ENCODE results near the gene TANGO6.

The TANGO6 gene

GRCh38 chr16:68869492-68870088 lies 26.3 kb downstream of the TANGO6 start:
- DNase-seq = no peak

DNA sequence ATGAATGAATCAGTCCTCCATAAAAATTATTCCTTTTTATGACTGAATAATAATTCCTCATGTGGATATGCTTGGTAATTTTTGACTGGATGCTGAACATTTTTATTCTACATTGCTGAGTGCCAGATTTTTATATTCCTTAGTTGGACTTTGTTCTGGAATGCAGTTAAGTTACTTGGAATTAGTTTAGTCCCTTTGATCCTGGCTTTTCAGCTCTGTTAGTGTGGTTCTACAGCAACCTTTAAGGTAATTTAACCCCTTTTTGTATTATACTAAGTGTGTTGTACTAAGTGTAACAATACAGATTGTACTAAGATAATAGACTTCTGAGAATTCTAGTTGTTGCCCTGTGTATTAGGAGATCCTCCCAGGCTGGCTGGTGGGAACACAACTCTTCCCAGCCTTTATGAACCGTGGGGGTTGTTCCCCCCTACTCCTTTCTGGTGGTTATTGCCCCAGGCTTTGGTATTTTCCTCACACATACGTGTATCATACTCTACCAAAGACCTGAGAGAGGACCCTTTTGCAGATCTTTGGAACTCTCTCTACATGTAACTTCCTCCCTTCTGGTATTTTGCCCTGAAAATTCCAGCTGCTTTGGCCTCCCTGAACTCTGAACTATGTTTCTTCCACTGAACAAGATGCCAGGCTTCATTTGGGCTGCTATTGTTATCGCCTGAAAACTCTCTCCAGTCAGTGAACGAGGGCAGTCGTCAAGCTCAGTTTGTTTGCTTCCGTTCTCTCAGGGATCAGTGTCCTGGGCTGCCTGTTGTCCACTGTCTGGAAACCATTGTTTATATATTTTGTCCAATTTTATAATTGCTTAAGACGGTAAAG lies 30.5 kb downstream of the TANGO6 start:
- DNase-seq = no peak

DNA sequence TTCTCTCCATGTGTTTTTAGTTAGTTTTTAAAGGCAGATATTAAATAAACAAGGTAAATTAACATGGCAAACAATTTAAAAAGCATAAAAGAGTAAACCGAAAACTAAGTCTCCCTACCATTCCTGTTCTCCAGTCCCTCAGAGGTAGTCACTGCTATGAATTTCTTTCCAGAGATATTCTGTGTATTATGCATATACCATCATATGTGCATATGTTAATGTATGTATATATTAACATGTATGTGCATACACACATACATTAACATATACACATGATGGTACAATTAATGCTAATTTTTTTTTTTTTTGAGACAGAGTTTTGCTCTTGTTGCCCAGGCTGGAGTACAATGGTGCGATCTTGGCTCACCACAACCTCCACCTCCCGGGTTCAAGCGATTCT lies 32.5 kb downstream of the TANGO6 start:
- no peak for DNase-seq

DNA sequence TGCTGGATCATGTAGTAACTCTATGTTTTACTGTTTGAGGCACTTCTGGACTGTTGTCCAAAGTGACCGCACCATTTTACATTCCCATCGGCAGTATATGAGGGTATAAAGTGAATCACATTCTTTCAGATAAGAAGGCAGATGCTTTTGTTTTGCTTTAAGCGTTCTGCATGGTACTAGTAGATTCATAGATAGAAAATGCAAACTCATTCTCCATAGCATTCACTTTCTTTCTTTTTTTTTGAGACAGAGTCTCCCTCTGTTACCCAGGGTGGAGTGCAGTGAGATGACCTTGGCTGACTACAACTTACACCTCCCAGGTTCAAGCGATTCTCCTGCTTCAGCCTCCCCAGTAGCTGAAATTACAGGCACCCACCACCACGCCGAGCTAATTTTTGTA lies 40.4 kb downstream of the TANGO6 start:
- DNase-seq = no peak

- no peak for DNase-seq
Observed at GRCh38 chr16:68884401-68884800, 41.1 kb downstream of the TANGO6 start.

GRCh38 chr16:68884861-68885720 lies 41.8 kb downstream of the TANGO6 start:
- DNase-seq = no peak

DNA sequence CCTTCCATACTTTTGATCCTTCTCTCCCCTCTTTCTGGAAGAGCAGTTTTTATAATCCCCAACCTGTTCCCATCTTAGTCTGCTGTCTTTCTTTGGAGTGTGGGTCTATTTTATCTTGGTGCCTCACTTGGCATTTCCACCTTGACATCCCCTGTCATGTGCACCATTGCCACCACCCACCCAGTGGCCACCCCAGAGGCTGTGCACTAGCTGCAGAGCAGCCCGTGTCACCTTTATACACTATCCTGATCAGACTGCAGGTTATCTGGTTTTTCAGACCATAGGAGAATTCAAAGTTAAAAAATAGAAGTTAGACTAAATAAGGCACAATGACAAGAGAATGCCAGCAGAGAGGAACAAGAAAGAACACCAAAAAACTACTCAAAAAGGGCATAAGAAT lies 43.8 kb downstream of the TANGO6 start:
- DNase-seq = no peak

GRCh38 chr16:68889508-68890150 lies 46.3 kb downstream of the TANGO6 start:
- DNase-seq = no peak

DNA sequence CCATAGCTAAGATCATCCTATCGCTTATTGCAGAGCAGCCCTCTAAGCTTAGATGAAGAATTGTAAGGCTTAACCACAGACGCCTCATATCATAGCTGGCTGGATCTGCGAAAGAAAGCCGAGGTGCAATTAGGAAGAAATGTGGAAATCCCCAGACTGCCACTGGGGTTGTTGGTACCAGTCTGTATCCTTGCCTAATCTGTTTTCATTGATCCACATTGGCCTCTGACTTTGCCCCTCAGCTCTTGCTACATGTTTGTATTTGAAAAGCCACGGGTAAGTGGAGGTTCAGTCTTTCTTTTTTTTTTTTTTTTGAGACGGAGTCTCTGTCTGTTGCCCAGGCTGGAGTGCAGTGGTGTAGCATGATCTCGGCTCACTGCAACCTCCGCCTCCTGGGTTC lies 48.9 kb downstream of the TANGO6 start:
- DNase-seq = no peak

DNA sequence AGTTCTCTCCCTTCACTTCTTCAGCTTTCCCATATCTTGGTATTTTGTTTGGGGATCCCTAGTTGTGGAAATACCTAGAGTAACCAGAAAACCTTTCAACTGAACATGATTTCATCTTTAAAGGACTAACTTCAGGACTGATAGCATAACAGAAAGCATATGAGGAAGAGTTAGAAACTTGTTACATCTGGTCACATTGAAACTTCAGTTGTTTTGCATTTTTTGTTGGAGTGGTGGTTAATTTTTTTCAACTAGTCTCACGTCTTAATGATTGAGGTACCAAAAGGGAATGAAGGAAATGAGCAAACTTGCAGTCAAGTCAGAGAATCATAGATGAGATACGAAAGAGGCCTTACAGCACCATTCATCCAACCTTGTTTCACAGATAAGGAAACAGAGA lies 49.6 kb downstream of the TANGO6 start:
- no peak for DNase-seq

- DNase-seq = no peak
Observed at GRCh38 chr16:68893710-68894705, 50.7 kb downstream of the TANGO6 start.

GRCh38 chr16:68894714-68895113 lies 51.4 kb downstream of the TANGO6 start:
- DNase-seq = no peak

DNA sequence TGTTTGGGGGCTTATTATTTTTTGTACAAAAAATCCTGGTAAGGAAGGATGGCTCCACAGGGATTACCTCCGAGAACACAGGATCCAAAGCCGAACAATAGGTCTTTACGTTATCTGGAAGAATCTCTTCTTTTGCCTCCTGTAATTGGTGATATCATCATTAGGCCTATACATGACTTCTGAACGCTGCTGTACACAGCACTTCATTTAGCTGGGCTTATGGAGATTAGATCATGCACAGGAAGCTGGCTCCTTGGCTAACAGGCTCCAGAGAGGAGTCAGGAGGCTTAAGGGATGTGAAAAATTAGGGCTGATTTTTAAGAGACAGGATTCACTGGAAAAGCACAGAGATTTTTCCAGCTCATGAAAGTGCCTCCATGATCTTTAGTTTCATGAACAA lies 54.7 kb downstream of the TANGO6 start:
- DNase-seq = no peak

DNA sequence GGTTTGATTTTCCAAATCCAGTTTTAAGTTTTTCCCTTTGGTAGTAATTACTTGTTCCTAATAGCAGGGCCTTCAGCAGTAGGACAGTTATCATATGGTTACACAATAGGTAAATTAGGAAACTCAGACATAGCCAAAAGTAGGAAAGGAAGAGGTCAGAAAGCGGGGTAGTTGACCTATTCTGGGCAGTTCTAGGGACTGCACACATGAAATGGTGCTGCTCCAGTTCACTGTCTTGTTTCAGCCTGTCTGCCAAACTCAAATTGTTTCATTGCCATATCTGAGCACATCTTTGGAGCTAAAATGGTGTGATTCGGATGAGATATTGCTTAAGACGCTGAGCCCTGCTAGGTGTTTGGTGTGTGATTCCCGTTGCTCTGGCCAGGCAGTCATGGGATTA lies 56.7 kb downstream of the TANGO6 start:
- DNase-seq = no peak

- DNase-seq = peak; percentile 13
Observed at GRCh38 chr16:68902003-68902968, 59.0 kb downstream of the TANGO6 start.

DNA sequence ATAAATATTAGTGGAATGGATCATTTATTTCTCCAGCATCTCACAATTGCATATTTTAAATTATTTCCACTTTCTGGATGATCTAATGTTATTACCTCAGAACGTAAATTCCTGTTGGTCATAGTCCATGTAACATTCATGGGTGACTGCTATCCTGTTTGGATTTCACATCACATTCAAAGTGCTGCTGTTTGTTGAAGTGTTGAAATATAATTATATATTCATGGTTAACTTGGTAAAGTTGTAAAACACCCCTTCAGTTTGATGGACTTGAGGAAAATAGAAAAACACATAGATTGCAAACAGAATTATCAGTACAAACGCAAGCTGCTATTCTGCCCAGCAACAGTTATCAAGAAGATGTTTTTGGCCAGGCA lies 59.6 kb downstream of the TANGO6 start:
- DNase-seq = no peak

- DNase-seq = no peak
Observed at GRCh38 chr16:68907297-68907696, 64.0 kb downstream of the TANGO6 start.

DNA sequence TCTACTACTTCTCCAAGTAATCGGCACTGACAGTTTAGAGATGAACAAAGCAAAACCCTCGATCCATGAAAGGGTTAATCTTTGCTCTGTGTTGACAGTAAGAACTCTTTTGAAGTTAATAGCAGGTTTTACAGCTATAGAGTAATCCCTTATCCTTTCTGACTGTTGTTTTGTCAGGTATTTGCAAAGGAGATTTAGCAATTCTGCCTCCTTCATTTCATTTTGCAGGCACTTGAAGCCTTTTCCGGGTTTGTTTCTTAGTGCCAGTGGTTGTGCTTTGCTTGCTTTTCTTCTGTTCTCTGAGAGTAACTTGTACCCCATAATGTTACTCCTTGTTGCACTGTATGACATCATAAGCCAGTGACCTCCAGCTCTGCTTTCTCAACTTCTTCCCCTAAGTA lies 64.5 kb downstream of the TANGO6 start:
- DNase-seq = no peak

- no peak for DNase-seq
Observed at GRCh38 chr16:68909099-68909733, 65.9 kb downstream of the TANGO6 start.

- DNase-seq = no peak
Observed at GRCh38 chr16:68910051-68910450, 66.7 kb downstream of the TANGO6 start.

All from CD4-positive, alpha-beta T cell treated with Interleukin-17A for 1 hour (primary cell).